Activated CD4-positive, alpha-beta T cell treated with anti-CD3 and anti-CD28 coated beads, Interleukin-2, Interleukin-6, amounts not matched to agents 100 ng/mL and 50 ng/mL, durations not matched to agents 16 hours and 8 hours (primary cell): ENCODE data around the gene UFSP2.
A peak's percentile ranks its signal among the peaks of the same experiment; 100 is the strongest.

Experiments
- DNase-seq: peaks from one replicate; pipeline ENCODE4 v3.0.0-alpha.2; 2020

UFSP2 gene, protein sequence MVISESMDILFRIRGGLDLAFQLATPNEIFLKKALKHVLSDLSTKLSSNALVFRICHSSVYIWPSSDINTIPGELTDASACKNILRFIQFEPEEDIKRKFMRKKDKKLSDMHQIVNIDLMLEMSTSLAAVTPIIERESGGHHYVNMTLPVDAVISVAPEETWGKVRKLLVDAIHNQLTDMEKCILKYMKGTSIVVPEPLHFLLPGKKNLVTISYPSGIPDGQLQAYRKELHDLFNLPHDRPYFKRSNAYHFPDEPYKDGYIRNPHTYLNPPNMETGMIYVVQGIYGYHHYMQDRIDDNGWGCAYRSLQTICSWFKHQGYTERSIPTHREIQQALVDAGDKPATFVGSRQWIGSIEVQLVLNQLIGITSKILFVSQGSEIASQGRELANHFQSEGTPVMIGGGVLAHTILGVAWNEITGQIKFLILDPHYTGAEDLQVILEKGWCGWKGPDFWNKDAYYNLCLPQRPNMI

DNA sequence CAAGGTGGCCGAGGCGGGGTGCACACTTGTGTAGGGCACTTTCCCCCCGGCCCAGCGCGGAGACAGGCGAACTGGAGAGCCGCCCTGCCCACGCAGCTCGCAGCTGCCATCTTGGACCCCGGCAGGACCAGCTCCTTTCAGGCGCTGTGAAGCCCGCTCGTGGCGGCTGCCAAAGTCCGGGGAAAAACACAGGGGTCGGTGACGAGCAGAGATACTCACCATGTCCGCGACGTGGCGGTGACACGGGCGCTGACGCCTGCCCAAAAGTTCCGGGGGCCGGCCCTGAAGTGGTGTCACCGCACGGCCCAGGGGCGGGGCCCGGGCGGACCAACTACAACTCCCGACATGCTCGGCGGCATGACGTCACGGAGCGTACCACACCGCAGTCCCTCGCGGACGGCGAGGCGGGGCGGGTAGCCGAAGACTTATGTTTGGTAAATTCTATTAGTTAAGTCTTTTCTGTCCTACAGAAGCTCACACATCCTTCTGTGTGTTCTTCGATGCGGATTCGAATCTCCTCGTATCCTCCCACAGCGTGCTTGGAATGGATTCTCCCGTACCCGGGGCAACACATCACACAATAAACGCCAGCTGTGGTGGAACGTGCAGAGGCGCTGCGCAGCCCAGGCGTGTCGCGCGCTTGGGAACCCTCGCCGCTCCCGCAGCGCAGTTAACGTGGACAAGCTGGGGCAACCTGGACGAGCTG is at the start of gene UFSP2:
TSS of gene UFSP2 (minus strand) at position 318 of the 706 bp plus-strand sequence. CDS start at position 222, 96 bp downstream.
- peak; percentile 87 for DNase-seq

DNA sequence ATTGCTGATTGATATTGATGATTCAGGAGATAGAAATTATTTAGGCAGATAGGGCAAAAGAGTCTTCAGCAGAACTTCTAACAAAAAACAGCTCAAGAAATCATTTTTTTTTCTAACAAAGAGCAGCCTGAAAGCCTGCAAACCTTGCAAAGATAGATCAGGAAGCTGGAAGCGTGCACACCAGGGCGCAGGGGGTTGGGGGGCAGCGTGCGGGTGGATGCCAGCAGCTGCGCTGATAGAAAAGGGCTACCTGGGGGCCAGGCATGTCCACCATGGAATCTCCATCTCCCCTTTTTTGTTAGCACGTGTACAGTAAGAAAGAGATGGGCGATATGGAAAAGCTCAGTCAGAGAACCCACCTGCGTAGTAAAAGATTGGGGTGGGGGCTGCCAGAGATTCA is 47.5 kb upstream of the UFSP2 start:
- no peak for DNase-seq

DNA sequence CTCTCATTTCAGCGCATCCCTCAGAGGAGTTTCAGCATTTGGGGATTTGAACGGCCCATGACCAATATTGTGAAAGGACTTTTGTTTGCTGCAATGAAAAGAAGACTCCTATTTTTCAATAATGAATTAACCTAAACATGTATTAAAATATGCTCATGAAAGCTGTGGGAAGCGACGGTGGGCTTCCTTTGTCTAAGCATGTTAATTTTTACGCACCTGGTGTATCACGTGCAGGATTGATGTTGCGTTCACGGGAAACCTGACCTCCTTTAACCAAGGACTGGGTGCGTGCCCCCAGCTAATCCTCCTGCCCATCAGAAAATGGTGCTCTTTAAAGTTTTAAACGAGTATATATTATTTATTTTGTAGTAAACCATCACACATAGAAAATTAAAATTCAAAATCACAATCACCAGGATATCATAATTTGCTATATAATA is 46.4 kb upstream of the UFSP2 start:
- DNase-seq = no peak

DNA sequence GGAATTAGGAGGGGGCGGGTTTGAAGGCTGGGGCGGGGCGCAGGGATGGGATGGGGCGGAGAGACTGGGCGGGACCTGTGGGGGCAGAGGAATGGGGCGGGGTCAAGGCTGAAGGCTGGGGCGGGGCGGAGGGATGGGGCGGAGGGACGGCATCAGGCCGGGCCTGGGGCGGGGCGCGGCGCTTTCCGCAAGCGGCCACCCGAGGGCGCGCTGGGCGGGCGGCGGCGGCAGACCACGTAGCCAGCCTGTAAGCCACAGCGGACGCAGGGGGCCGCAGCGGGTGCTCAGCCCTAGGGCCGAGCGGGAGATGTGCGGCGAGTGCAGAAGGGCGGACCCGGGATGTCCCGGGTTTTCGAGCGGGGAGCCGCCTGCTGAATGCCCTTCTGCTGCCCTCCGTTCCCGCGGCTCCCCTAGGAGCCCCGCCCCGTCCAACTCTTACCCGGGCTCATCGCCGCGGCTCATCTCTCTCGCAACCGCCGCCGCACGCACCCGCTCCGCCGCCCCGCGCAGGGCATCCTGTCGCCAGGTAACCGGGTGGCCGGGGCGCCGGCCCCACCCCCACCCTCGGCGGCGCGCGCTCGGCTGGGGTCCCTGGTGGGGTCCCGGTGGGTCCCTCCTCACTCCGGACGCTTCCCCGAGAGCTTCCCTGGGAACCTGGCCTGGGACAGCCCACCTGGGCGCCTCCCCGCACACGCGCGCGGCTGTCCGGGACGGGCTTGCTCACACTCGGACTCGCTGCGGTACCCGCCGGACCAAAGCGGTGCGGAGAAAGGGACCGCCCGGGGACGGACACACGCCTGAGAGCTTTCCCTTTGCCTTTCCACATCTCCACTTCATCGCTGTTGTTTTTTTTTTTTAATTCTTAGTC is 45.7 kb upstream of the UFSP2 start, which contains the start of gene CCDC110:
TSS of gene CCDC110 (minus strand) at position 499 of the 868 bp plus-strand sequence. CDS start at position 449, 50 bp downstream.
- peak; percentile 92 for DNase-seq

DNA sequence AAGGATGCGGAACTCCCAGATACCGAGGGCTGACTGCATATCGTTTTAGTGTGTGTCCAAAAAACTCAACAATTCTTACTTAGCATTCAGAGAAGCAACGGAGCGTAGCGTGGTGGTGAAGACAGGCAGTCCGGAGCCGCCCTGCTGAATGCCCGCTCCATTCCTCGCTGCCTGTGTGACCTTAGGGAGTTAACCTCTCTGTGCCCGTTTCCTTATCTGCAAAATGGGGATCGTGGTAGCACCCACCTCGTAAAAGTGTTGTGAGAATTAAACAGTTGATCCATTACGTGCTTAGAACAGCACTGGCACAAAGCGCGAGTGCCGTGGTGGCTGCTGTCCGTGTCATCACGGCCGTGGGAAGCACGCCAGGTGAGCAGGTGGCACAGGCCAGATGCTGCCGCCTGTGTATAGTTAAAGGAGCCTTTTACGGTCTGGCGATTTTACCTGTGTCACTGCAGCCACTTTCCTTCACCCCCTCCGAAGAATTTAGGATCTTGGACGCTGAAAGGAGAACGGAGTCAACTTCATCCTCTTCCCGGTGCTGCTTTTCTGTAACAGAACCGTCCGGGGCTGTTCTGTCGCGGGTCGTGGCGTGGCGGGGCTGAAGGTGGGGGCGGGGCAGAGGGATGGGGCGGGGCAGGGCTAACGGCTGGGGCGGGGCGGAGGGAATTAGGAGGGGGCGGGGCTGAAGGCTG is 44.9 kb upstream of the UFSP2 start:
- peak; percentile 3 for DNase-seq

DNA sequence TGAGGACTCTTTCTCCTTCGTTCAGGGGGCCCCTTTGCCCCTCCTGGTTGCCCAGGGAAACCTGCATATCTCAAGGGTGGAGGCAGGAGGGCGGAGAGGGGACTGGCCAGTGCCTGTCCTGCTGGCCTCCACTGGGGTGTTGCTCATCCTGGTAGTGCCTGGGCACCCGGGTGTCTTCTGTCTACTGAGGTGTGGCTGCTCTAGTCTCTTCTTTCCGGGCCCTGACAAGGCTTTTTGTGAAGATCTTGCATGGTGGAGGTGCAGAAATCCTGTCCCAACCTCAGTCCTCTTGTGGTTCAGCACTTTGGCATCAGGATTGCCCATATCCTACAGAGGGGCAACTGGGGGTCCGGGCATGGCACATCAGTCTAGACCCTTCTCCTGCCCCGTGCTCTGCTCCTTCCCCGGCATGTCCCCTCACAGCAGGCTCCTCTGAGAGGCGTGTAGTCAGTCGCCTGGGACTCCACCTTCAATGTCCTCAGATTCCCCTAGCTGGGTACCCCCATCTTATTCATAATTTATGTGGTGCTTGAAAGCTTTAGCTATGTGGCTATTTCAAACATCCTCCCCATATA is 43.9 kb upstream of the UFSP2 start:
- no peak for DNase-seq

DNA sequence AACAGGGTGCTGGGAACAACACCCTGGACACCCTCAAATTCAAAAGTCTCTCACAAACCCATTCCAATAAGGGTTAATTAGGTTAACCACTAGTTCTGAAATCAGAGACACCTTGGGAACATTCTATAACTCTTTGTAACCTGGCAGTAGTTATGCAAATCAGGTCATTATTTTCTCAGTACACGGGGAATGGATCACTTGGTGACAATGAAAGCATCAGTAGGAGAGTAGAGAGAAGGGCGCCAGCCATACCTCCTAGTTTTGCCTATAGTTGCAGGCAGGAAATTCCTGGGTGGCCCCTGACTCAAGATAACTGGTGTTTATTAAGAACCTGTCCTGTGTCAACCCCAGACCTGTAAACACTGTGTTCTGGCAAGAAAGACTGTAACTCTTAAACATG is 43.2 kb upstream of the UFSP2 start:
- no peak for DNase-seq

DNA sequence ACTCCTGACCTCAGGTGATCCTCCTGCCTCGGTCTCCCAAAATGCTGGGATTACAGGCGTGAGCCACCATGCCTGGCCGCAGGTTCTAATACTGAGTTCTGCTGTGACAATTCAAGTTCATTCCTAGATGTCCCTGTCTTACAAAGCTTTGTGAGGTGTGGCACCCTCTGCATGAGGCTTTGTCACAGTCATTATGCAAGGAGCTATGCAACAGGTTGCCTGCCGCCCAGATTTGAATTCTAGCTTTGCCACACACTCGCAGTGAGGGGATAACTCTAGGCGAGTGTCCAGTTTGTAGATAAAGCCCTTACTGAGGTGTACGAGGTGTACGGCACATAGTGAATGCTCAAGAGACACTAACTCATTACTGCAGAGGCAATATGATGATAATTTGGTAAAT is 42.2 kb upstream of the UFSP2 start:
- no peak for DNase-seq

DNA sequence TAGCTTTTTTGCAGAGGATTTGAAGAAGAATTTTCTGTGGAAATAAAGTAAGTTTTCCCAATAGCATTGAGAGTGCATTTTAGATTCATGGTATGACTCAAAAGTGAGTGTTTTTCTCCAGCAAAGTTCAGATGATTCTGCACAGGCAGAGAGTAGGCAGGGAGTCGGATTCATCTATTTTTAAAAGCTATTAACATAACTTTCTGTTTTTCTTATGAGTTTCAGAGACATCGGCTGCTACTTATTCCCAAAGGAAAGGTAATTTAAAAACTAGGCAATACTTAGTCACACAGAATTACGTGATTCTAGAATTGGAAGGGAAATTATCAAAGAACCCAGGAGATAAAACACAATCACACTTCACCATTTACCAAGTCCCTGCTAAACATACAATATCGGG is 41.3 kb upstream of the UFSP2 start:
- no peak for DNase-seq

DNA sequence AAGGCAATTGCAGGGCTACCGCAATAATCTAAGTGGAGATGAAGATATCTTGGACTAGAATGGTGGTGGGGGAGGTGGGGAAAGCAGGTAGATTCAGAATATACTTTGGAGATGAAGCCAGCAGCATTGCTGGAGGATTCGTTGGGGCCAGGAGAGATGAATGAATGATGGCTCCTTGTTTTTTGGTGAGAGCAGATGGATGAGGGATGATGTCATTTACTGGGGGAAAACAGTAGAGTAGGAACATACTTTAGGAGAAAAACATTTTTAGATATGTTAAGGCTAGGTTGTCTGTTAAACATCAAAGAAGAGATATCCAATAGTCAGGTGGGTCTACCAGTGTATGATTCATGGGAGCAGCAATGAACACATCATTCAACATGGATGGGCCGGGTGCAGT is 39.9 kb upstream of the UFSP2 start:
- DNase-seq = no peak

DNA sequence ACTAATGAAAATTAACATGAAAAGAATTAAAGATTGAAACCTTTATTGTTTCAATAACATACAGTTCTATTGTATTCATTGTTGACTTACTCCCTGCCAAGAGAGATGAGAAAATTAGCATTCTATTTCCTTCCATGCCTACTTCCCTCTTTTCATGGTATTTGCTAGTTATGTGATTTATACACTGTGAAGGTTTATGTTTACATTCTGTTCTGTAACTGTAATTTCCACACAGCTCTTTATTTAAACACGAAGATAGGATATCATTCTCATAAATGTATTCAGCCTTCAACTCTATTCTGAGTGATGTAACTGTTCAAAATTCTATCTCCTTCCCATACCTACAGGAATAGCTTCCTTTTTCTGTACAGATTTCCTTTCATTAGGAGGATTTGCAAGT is 39.1 kb upstream of the UFSP2 start:
- DNase-seq = no peak

DNA sequence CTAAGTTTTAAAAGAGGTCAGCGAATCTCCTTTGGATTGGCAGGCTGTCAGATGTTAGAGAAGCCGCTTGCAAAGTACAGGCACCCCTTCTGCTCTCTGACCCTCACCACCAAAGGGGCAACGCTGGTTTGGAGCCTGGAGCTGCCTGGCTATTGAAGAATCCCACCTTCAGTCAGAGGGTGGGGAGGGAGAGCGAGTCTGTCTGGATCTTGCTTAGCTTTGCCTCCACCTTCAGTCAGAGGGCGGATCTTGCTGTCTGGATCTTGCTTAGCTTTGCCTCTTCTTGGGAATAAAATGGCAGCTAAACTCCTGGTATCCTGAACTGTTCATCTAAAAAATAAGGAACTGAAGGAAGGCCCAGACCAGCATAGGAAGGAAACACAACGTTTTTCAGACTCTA is 38.4 kb upstream of the UFSP2 start:
- no peak for DNase-seq

DNA sequence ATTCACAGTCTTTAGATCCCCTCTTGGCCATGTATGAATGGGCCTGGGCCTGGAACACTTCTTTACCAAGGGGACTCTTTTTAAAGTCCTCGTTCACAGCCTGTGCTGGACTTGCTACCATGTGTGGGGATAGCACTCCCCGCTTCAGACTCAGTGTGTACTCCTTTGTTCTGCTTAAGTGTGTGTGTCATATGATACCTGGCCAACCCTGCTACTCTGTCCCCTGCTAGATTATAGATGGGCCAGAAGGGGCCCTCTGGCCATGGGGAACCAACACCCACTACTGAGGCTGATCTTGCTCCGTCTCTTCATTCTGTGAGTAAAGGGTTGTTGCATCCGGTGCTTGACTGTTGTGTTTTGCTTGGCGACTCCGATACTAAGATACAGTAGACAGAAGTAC is 37.8 kb upstream of the UFSP2 start:
- no peak for DNase-seq

DNA sequence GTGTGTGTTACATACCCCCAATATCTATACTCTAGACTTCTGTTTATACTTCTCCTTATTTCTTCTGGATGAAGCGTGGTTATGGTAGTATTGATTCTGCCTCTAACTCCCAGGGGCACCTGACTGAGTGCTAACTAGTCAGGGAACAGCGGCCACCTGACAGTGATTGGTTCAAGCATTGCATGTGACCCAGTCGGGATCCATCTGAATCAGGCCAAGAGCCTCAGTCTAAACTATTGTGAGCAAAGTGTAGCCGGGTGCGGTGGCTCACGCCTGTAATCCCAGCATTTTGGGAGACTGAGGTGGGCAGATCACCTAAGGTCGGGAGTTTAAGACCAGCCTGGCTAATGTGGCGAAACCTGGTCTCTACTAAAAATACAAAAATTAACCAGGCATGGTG is 35.8 kb upstream of the UFSP2 start:
- DNase-seq = no peak

DNA sequence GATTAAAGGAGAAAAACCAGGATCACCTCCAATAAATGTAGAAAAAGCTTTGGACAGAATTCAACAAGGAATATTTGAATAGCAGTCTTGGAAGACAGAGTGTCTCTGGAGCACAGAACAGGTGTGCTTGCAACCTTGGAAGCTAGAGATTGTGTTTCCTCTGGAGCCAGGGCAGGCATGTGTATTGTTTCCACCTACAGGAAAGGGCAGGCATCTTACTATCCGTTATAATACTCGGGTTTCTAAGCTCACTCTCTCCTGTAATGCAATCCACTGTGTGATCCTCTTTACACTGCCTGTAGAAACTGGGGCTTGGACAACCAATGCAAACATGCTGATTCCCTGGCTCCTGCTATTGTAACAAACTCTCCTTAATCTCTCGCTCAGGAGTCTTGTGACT is 31.4 kb upstream of the UFSP2 start:
- DNase-seq = no peak

DNA sequence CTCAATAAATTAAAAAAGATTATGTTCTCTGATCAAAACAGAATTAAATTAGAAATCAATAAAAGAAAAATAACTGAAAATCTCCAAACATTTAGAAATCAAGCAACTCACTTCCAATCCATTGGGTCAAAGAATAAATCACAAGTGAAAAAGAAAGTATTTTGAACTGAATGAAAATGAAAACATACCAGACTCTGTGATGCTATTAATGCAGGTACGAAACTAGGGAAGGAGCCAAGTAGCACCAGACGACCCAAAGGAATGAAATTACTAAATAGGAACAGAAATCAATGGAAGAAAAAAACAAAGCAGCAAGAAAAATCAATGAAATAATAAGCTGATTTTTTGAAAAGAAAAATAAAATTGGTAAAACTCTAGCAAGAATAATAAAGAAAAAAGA is 30.4 kb upstream of the UFSP2 start:
- DNase-seq = no peak

DNA sequence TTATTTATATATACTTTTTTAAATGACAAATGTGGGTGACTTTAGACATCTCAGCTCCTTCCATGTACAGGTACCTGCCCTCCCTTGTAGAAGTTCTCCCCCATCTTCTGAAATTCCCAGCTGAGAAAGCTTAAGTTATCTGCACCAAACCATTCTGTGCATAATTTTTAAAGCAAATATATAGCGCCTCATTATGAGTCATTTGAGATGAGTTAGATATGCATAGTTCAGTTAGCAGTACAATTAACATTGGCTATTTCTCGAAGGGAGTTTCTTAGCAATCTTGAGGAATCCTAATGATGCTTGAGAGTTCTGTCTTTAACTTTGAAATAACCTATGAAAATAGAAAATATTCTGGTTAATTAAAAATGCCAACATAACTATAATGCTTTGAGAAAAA is 19.4 kb upstream of the UFSP2 start:
- DNase-seq = no peak

DNA sequence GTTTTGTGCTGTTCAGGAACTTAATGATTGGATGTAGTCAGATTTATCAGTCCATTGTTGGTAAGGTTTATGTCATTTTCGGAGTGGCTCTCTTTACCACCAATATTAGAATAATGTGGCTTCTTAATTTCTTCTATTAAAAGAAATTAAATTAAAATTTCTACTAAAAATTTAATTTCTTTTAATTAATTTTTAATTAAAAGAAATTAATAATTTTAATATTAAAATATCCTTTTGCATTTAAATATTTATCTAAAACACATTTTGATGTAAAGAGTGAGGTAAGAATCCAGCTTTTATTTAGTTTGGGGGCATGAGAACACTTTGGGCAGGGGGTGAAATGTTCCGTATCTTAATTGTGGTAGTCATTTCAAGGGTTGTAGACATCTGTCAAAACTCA is 15.7 kb upstream of the UFSP2 start:
- DNase-seq = no peak

DNA sequence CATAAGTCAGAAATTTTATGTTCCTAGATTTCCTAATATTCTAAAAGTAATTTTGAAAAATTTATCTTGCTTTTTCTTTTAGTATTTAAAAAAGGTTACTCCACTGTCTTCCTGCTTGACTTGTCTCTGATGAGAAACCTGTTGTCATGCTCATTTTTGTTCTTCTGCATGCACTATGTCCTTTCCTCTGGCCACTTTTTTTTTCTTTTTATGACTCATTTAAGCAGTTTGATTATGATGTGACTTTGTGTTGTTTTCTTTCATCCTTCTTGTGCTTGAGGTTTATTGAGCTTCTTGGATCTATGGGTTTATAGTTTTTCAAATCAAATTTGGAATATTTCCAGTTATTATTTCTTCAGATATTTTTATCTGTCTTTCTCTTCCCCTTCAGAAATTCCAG is 12.0 kb upstream of the UFSP2 start:
- peak; percentile 20 for DNase-seq

DNA sequence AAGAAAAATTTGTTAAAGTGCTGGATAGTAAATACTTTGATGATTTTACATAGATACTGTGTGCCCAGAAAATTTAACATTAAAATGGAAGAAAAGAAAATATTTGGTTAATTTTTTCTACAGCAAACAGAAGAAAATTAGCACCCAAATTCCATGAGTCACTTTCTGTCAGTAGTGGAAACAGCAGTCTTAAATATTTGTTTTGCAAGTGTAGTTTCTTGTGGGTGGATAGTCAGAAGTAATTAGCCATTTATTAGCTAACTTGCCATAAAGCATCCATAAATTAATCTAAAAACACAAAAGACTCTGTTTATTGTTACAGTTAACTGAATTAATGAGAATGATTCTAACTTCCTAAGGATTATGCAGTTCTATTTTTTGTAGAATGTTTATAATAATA is 9.7 kb upstream of the UFSP2 start:
- no peak for DNase-seq

DNA sequence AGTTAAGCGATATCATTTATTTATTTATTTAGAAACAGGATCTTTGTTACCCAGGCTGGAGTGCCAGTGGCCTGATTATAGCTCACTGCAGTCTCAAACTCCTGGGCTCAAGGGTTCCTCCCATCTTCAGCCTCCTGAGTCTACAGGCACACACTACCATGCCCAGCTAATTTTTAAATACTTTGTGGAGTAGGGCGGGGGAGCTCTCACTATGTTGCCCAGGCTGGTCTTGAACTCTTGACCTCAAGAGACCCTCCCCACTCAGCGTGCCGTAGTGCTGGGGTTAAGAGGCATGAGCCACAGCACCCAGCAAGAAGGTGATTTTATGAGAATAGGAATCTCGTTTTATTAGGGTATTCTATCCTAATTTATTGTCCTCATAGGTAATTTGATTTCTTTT is 3.9 kb upstream of the UFSP2 start:
- no peak for DNase-seq
